IMR-90 (cell line): Measurements from ENCODE around the gene RERE. TPM values are rescaled to one million over a fixed set of nuclear protein-coding genes. Genes with fewer than 3 reads are reported as not detected.

Experiments used
- ATAC-seq: fragments of 200-7000 bp; cut with Tn5 transposase; 2 replicates; pipeline ENCODE4 v1.9.1; 2020; ENCODE audit warnings: low read depth, mild to moderate bottlenecking, moderate library complexity
- BruUV-seq: library from RNA; stranded (reverse); fragments of 400-500 nt; replicated peaks from 2 replicates; lab custom pipeline; 2021; lab: Mats Ljungman, UMichigan
- CTCF ChIA-PET: fragments of 300-600 bp; formaldehyde crosslinking; extraction: SDS; loops from one replicate; lab custom pipeline; 2021; ENCODE audit warnings: antibody characterized with exemption; lab: Yijun Ruan, JAX
- POLR2A ChIA-PET: fragments of 300-600 bp; sonication (Branson Sonifier 250); formaldehyde crosslinking; loops from one replicate; lab custom pipeline; 2022; ENCODE audit warnings: antibody characterized with exemption; ENCODE audit not compliant: unreplicated experiment; lab: Charles Lee
- DNase-seq: peaks from one replicate; pipeline ENCODE4 v3.0.0; 2013
- H2AFZ ChIP-seq: replicated peaks from 2 replicates; pipeline ENCODE3; 2013; ENCODE audit warnings: low read length, mild to moderate bottlenecking; ENCODE audit not compliant: poor library complexity
- H2AK5ac ChIP-seq: 2 replicates; pipeline ENCODE4 v1.6.1; 2013; ENCODE audit warnings: low read depth, low read length, inconsistent platforms
- H2AK9ac ChIP-seq: replicated peaks from 2 replicates; pipeline ENCODE3; 2013; ENCODE audit warnings: mild to moderate bottlenecking, low read depth, low read length, moderate library complexity; ENCODE audit not compliant: poor library complexity
- H2BK120ac ChIP-seq: 2 replicates; pipeline ENCODE4 v1.6.1; 2013; ENCODE audit warnings: low read depth, low read length, inconsistent platforms
- H2BK15ac ChIP-seq: 3 replicates; pipeline ENCODE4 v1.6.1; 2013; ENCODE audit warnings: low read depth, low read length, inconsistent platforms
- H2BK20ac ChIP-seq: 2 replicates; pipeline ENCODE4 v1.6.1; 2013; ENCODE audit warnings: low read depth, mild to moderate bottlenecking, inconsistent platforms, low read length, moderate library complexity
- H2BK5ac ChIP-seq: 2 replicates; pipeline ENCODE4 v1.6.1; 2013; ENCODE audit warnings: mild to moderate bottlenecking, low read depth, low read length, inconsistent platforms; ENCODE audit not compliant: poor library complexity, severe bottlenecking
- H3K14ac ChIP-seq: replicated peaks from 2 replicates; pipeline ENCODE4 v1.6.1; 2013; ENCODE audit warnings: low read depth, low read length, inconsistent platforms
- H3K18ac ChIP-seq: 2 replicates; pipeline ENCODE4 v1.6.1; 2013; ENCODE audit warnings: low read depth, low read length, control low read depth
- H3K23ac ChIP-seq: 2 replicates; pipeline ENCODE4 v1.6.1; 2013; ENCODE audit warnings: low read depth, low read length, inconsistent platforms
- H3K27ac ChIP-seq: 2 replicates; pipeline ENCODE4 v1.5.1; 2013; ENCODE audit warnings: mild to moderate bottlenecking, control low read depth, low read length; ENCODE audit not compliant: insufficient read depth
- H3K27me3 ChIP-seq: 2 replicates; pipeline ENCODE4 v1.6.1; 2013; ENCODE audit warnings: low read length; ENCODE audit not compliant: control insufficient read depth, insufficient read depth
- H3K36me3 ChIP-seq: 2 replicates; pipeline ENCODE4 v1.6.1; 2013; ENCODE audit warnings: low read length, mixed read lengths; ENCODE audit not compliant: control insufficient read depth, insufficient read depth
- H3K4ac ChIP-seq: 2 replicates; pipeline ENCODE4 v1.6.1; 2013; ENCODE audit warnings: low read depth, low read length, inconsistent platforms
- H3K4me1 ChIP-seq: 2 replicates; pipeline ENCODE4 v1.6.1; 2013; ENCODE audit warnings: low read length, mixed read lengths; ENCODE audit not compliant: control insufficient read depth, insufficient read depth
- H3K4me2 ChIP-seq: 2 replicates; pipeline ENCODE4 v1.6.1; 2013; ENCODE audit warnings: low read depth, mild to moderate bottlenecking, control low read depth, low read length, moderate library complexity
- H3K4me3 ChIP-seq: 2 replicates; pipeline ENCODE4 v1.5.1; 2013; ENCODE audit warnings: low read depth, mild to moderate bottlenecking, control low read depth, low read length, moderate library complexity; ENCODE audit not compliant: insufficient read depth
- H3K56ac ChIP-seq: 2 replicates; pipeline ENCODE4 v1.6.1; 2013; ENCODE audit warnings: low read length, inconsistent platforms; ENCODE audit not compliant: insufficient read depth; ENCODE audit errors: extremely low read depth
- H3K79me1 ChIP-seq, 2 experiments: 2 replicates each; pipeline ENCODE4 v1.6.1; 2013; ENCODE audit warnings: low read length in 2 of 2, inconsistent platforms in 1 of 2, low read depth in 1 of 2
- H3K9ac ChIP-seq: 2 replicates; pipeline ENCODE4 v1.6.1; 2013; ENCODE audit warnings: low read depth, low read length, control low read depth
- H3K9me1 ChIP-seq: 2 replicates; pipeline ENCODE4 v1.6.1; 2013; ENCODE audit warnings: low read length, inconsistent platforms; ENCODE audit not compliant: insufficient read depth
- H3K9me3 ChIP-seq: 2 replicates; pipeline ENCODE4 v1.6.1; 2013; ENCODE audit warnings: low read length; ENCODE audit not compliant: control insufficient read depth, insufficient read depth
- H4K20me1 ChIP-seq: 2 replicates; pipeline ENCODE4 v1.6.1; 2013; ENCODE audit warnings: low read length, inconsistent platforms; ENCODE audit not compliant: insufficient read depth
- H4K5ac ChIP-seq: 2 replicates; pipeline ENCODE4 v1.6.1; 2013; ENCODE audit warnings: mild to moderate bottlenecking, low read depth, low read length, control low read depth
- H4K8ac ChIP-seq, 2 experiments: 2 replicates each; pipeline ENCODE4 v1.6.1; 2013; ENCODE audit warnings: low read depth in 2 of 2, low read length in 2 of 2, control low read depth in 1 of 2, inconsistent platforms in 1 of 2
- H4K91ac ChIP-seq: 2 replicates; pipeline ENCODE4 v1.6.1; 2013; ENCODE audit warnings: low read depth, low read length, inconsistent platforms; ENCODE audit not compliant: insufficient read depth
- BHLHE40 ChIP-seq: fragments of 150-350 bp; IDR thresholded peaks from 2 replicates; pipeline ENCODE4 v1.6.1; 2016; ENCODE audit warnings: mild to moderate bottlenecking, low read depth, low read length
- CHD1 ChIP-seq: IDR thresholded peaks from 2 replicates; pipeline ENCODE4 v1.6.1; 2012; ENCODE audit warnings: low read depth, low read length, improper control_type of control experiment
- FOS ChIP-seq: fragments of 150-350 bp; IDR thresholded peaks from 2 replicates; pipeline ENCODE4 v1.6.1; 2016; ENCODE audit warnings: low read depth, low read length
- MAFK ChIP-seq: IDR thresholded peaks from 2 replicates; pipeline ENCODE4 v1.6.1; 2012; ENCODE audit warnings: low read depth, low read length, improper control_type of control experiment
- MAZ ChIP-seq: IDR thresholded peaks from 2 replicates; pipeline ENCODE4 v1.6.1; 2012; ENCODE audit warnings: low read depth, mild to moderate bottlenecking, low read length, improper control_type of control experiment, moderate library complexity, borderline replicate concordance
- MXI1 ChIP-seq: IDR thresholded peaks from 2 replicates; pipeline ENCODE4 v1.6.1; 2012; ENCODE audit warnings: low read depth, mild to moderate bottlenecking, low read length, moderate library complexity, borderline replicate concordance
- WGBS, 2 experiments: methylation state at CpG; one replicate each; pipeline versions ENCODE4 v1.1.5 to v1.1.7; 2013; ENCODE audit warnings: missing lambda C conversion rate in 2 of 2; ENCODE audit not compliant: insufficient read length in 1 of 2; ENCODE audit errors: extremely low coverage in 2 of 2; 5-methylcytosine and 5-hydroxymethylcytosine counted together
- dilution Hi-C: fragments of 300-500 bp; cut with HindIII; formaldehyde crosslinking; loops from one replicate; pipeline ENCODE4 v1.14.3; 2018; ENCODE audit warnings: low sequenced_read_pairs; ENCODE audit not compliant: unreplicated experiment
- in situ Hi-C: fragments of 300-500 bp; cut with MboI; formaldehyde crosslinking; loops from 3 replicates; pipeline ENCODE4 v1.14.3; 2019; ENCODE audit warnings: low sequenced_read_pairs, inconsistent platforms, mixed read lengths
- intact Hi-C: fragments of 100-400 bp; cut with micrococcal nuclease; formaldehyde crosslinking; loops from 2 replicates; pipeline ENCODE4 v1.10.0; 2022
- polyA plus RNA-seq, 3 experiments: library from polyadenylated mRNA; depleted of rRNA; stranded (reverse); fragments of >200 nt; gene quantifications; 2 replicates each; pipeline ENCODE4 v1.2.3, GENCODE V29; 2012; ENCODE audit warnings: low replicate concordance in 1 of 3
- total RNA-seq: library from RNA; depleted of rRNA; stranded (reverse); fragments of >200 nt; gene quantifications from 2 replicates; pipeline ENCODE4 v1.2.3, GENCODE V29; 2012
- TF ChIP-seq, protein P1 (sequence below): conservative IDR thresholded peaks from 2 replicates; pipeline ENCODE4 v1.5.1; 2012; ENCODE audit warnings: mild to moderate bottlenecking, low read depth, low read length, improper control_type of control experiment

The RERE gene
- total and polyA plus RNA-seq, 2 of the 4 experiments (the other 2 are of a cell fraction) = 11.5 to 25.1 TPM

DNA sequence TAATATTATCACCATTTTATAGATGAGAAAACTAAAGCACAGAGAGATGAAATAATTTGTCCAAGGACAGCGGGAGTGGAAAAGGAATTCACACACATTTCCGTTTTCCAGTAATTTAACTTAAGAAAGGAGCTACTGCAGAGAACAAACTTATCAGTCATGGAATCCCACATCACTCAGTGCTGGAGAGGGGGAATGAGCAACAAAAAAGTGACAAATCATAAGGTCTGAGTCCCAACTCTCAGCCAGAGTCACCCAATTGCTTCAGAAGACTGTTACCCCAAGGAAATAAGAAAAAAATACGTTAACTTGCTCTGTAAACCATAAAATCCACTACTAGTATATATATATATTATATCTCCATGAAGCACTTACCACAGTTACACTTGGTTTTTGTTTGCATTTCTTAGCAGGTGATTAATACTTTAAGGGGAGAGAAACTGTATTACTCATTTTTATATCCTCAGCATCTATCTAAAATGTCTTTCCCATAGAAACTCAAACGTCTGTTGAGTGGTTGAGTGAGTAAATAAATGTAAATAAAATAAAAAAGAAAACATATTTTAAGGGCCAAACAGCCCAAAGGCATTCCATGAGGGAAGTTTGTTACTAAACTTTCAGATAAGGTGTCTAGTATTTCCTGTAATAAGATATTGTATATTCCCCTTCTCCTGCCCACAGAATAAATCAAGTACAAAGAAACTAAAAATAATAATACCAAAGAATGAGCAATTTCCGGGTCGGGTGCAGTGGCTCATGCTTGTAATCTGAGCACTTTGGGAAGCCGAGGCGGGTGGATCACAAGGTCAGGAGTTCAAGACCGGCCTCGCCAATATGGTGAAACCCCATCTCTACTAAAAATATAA, 422.8 kb downstream of the RERE start (continued):
- no peak for TF ChIP-seq CHD1
- no peak; the same call in 1 of the 2 replicates for TF ChIP-seq MAFK
- TF ChIP-seq BHLHE40 = peak; percentile 88

DNA sequence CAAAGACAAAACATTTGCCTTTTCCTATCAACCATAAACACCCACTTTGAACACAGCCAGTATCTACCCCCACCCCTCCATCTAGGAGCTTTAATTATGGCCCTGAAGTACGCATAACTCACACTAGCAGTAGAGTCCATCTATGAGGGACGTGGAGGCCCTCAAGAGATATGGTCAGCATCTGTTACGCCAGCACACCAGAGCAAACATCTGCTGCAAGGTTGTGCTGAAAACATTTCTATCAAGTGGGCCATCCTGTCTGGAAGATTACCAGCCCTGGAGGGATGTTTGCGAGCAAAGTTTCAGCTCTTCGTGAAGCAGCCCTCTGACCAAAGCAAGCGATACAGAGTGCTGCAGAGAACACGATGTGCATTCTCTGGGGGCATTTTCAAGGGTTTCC, 424.9 kb downstream of the RERE start:
- Histone ChIP-seq H3K9me3 (no peaks in the 10 kb centered on the region), H3K18ac (no peak overlapping the region), H4K5ac (no peak overlapping the region), H4K91ac (peak overlapping the region; percentile 48; the same call in 1 of the 2 replicates), H4K8ac (peak overlapping the region in 1 of 2 experiments; percentile 44; a peak in 1 of 4 replicates), H3K27ac (no peak overlapping the region), H3K9me1 (peaks cover 45% of the 10 kb centered on the region), H2AFZ (no peak overlapping the region), H2BK120ac (no peak overlapping the region), H3K9ac (no peak overlapping the region), H2BK5ac (no peak overlapping the region), H3K56ac (no peak overlapping the region), H2AK9ac (no peak overlapping the region), H2BK15ac (no peak overlapping the region), H2AK5ac (peak overlapping the region; percentile 41), H3K4me3 (no peak overlapping the region), H3K36me3 (peaks cover 42% of the 10 kb centered on the region), H3K4me2 (no peak overlapping the region), H3K79me1 (peaks cover 52 to 77% of the 10 kb centered on the region in 2 experiments), H4K20me1 (peaks cover 54% of the 10 kb centered on the region; the same call in 1 of the 2 replicates), H2BK20ac (peak overlapping the region; percentile 50; the same call in 1 of the 2 replicates), H3K14ac (peak overlapping the region; percentile 79), H3K4me1 (peaks cover 20% of the 10 kb centered on the region), H3K23ac (peak overlapping the region; percentile 46), H3K4ac (peak overlapping the region; percentile 64), H3K27me3 (no peaks in the 10 kb centered on the region)
- no peak for ATAC-seq
- intact Hi-C loops = no loop called here
- in situ Hi-C loops = no loop called here
- ChIA-PET POLR2A (no interaction called here), CTCF (no interaction called here)
- WGBS, 2 experiments = 88% methylated on average over 4 of the region's 7 CpGs; no CpG with 5 or more reads in 1 of the 2 experiments
- TF ChIP-seq, protein P1, sequence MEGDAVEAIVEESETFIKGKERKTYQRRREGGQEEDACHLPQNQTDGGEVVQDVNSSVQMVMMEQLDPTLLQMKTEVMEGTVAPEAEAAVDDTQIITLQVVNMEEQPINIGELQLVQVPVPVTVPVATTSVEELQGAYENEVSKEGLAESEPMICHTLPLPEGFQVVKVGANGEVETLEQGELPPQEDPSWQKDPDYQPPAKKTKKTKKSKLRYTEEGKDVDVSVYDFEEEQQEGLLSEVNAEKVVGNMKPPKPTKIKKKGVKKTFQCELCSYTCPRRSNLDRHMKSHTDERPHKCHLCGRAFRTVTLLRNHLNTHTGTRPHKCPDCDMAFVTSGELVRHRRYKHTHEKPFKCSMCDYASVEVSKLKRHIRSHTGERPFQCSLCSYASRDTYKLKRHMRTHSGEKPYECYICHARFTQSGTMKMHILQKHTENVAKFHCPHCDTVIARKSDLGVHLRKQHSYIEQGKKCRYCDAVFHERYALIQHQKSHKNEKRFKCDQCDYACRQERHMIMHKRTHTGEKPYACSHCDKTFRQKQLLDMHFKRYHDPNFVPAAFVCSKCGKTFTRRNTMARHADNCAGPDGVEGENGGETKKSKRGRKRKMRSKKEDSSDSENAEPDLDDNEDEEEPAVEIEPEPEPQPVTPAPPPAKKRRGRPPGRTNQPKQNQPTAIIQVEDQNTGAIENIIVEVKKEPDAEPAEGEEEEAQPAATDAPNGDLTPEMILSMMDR = no peak
- TF ChIP-seq MXI1 = no peak
- no peak for TF ChIP-seq MAZ
- TF ChIP-seq FOS = no peak
- no TSS peak for BruUV-seq
- dilution Hi-C loops = no loop called here
- no peak for DNase-seq
